ENCODE measurements around the gene UNG. TPM values are rescaled to one million over a fixed set of nuclear protein-coding genes. Genes with fewer than 3 reads are reported as not detected.

The UNG gene
- total RNA-seq, 1 experiment from 2014 or later: 99.0 TPM

DNA sequence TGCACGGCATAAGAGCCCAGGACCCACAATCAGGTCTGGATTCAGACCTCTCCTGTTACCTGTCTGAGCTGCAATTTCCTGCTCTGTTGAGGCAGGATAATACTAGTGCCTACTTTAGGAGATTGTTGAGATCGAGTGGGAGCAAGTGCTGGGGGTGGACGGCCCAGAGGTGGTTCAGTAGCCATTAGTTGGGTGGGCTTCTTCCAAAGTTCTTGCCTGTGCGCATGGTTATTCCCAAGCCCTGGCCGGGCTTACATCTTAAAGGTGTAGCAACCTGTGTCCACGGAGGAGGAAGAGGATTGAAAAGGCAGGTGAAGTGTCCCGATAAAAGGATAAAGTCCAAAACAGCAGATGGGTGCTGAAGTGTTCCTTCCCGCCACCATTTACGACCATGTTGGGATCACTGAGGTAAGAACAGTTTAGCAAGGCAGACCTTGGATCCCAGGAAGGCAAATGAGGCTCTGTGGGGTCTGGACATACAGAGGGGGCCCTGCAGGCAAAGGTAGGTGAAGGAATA lies 52.8 kb downstream of the UNG start:
- intact Hi-C loops (cut with micrococcal nuclease): no loop called here
- BruUV-seq (replicated peaks): no TSS peak
- H3K9me3 ChIP-seq (ENCODE audit: control insufficient read depth in 1 of 2, insufficient read depth in 1 of 2, low read depth in 1 of 2, low read length in 2 of 2): no peaks in the 10 kb centered on the region
- ChIA-PET CTCF (no interaction called here), POLR2A (no interaction called here), RAD21 (ENCODE audit: low non-redundant PET in 1 of 2, low total read pairs in 2 of 2, uncharacterized antibody in 2 of 2, unreplicated experiment in 2 of 2) (no interaction called here)
- H3K4me2 ChIP-seq (ENCODE audit: low read length): no peak overlapping the region
- no peak overlapping the region for H2AFZ ChIP-seq (ENCODE audit: low read depth, low read length, poor library complexity, severe bottlenecking)
- no peaks in the 10 kb centered on the region for H3K79me2 ChIP-seq (ENCODE audit: insufficient read depth, low read length)
- DNase-seq (ENCODE audit: low read depth, low spot score) (no peak), ATAC-seq (no peak)
- TF ChIP-seq SIN3A (IDR thresholded peaks at IDR 0.05; ENCODE audit: low read depth): no peak
- TF ChIP-seq REST (IDR thresholded peaks at IDR 0.05; ENCODE audit: low read depth): no peak
- TF ChIP-seq ZNF274 (IDR thresholded peaks at IDR 0.05; ENCODE audit: low read depth, low read length): no peak
- TF ChIP-seq ATF3 (IDR thresholded peaks at IDR 0.05): no peak
- no peaks in the 10 kb centered on the region for H3K9me2 ChIP-seq (ENCODE audit: insufficient read depth)
- peaks cover 2 to 12% of the 10 kb centered on the region in 2 experiments; a peak in 3 of 4 replicates for H3K4me1 ChIP-seq (ENCODE audit: control insufficient read depth in 1 of 2, insufficient read depth in 2 of 2, low read length in 2 of 2)
- no peaks in the 10 kb centered on the region for H4K20me1 ChIP-seq (ENCODE audit: insufficient read depth)
- H3K36me3 ChIP-seq (ENCODE audit: control insufficient read depth in 1 of 2, insufficient read depth in 2 of 2, low read length in 2 of 2): no peaks in the 10 kb centered on the region
- 0 out of 2 replicates have a peak, but pooled peaks cover 3% of the 10 kb centered on the region for H3K27me3 ChIP-seq (ENCODE audit: insufficient read depth, low read length)
- H3K27ac ChIP-seq (ENCODE audit: low read depth, low read length): no peak overlapping the region
- no peak overlapping the region for H3K4me3 ChIP-seq (replicated peaks in 1 of 2; ENCODE audit: low read depth in 1 of 2, low read length in 2 of 2)
- no peak overlapping the region for H3K9ac ChIP-seq (ENCODE audit: low read length)

GRCh38 chr12:109151457-109151856 lies 54.1 kb downstream of the UNG start:
- Histone ChIP-seq H2AFZ (ENCODE audit: low read depth, low read length, poor library complexity, severe bottlenecking) (no peak overlapping the region), H3K36me3 (ENCODE audit: control insufficient read depth in 1 of 2, insufficient read depth in 2 of 2, low read length in 2 of 2) (no peaks in the 10 kb centered on the region), H3K4me2 (ENCODE audit: low read length) (no peak overlapping the region), H3K9me2 (ENCODE audit: insufficient read depth) (no peaks in the 10 kb centered on the region), H3K27me3 (ENCODE audit: insufficient read depth, low read length) (0 out of 2 replicates have a peak, but pooled peaks cover 3% of the 10 kb centered on the region), H3K79me2 (ENCODE audit: insufficient read depth, low read length) (no peaks in the 10 kb centered on the region), H3K27ac (ENCODE audit: low read depth, low read length) (no peak overlapping the region), H4K20me1 (ENCODE audit: insufficient read depth) (no peaks in the 10 kb centered on the region), H3K4me1 (ENCODE audit: control insufficient read depth in 1 of 2, insufficient read depth in 2 of 2, low read length in 2 of 2) (peaks cover 9 to 19% of the 10 kb centered on the region in 2 experiments; a peak in 3 of 4 replicates), H3K9me3 (ENCODE audit: control insufficient read depth in 1 of 2, insufficient read depth in 1 of 2, low read depth in 1 of 2, low read length in 2 of 2) (no peaks in the 10 kb centered on the region), H3K9ac (ENCODE audit: low read length) (no peak overlapping the region), H3K4me3 (replicated peaks in 1 of 2; ENCODE audit: low read depth in 1 of 2, low read length in 2 of 2) (no peak overlapping the region)
- no peak for DNase-seq (ENCODE audit: low read depth, low spot score)
- intact Hi-C loops (cut with micrococcal nuclease): no loop called here
- RAD21 ChIA-PET (ENCODE audit: low non-redundant PET in 1 of 2, low total read pairs in 2 of 2, uncharacterized antibody in 2 of 2, unreplicated experiment in 2 of 2): no interaction called here
- CTCF ChIA-PET: no interaction called here
- POLR2A ChIA-PET: interaction anchor here (0.6 kb wide), 1 partner anchor 11 kb away, joined by 6 read pairs; no protein-coding TSS in a partner anchor
- no peak for ATAC-seq
- BruUV-seq (replicated peaks): no TSS peak
- TF ChIP-seq CEBPB (IDR thresholded peaks at IDR 0.05; ENCODE audit: low read depth) (no peak), CBX3 (IDR thresholded peaks at IDR 0.05; ENCODE audit: low read depth) (no peak), EGR1 (IDR thresholded peaks at IDR 0.05; ENCODE audit: low read depth) (no peak), TCF7L2 (IDR thresholded peaks at IDR 0.05; ENCODE audit: borderline replicate concordance, extremely low read depth, insufficient read depth, insufficient read length) (no peak), RAD21 (IDR thresholded peaks at IDR 0.05; ENCODE audit: low read depth) (no peak), ELF1 (IDR thresholded peaks at IDR 0.05; ENCODE audit: borderline replicate concordance, low read depth) (no peak), ZFX (IDR thresholded peaks at IDR 0.05) (no peak), EZH2 (IDR thresholded peaks at IDR 0.05) (no peak), EZH2phosphoT487 (IDR thresholded peaks at IDR 0.05; ENCODE audit: borderline replicate concordance) (no peak), ATF3 (IDR thresholded peaks at IDR 0.05) (no peak), POLR2AphosphoS5 (IDR thresholded peaks at IDR 0.05; ENCODE audit: low read depth, low read length) (no peak), ZBTB33 (IDR thresholded peaks at IDR 0.05; ENCODE audit: extremely low read depth, insufficient replicate concordance, low read length) (no peak)

All from HCT116 (cell line).